ENCODE results near the gene HOXC9.

HOXC9 gene

GRCh38 chr12:54017878-54018467 lies 18.0 kb downstream of the HOXC9 start (continued):
- TF ChIP-seq, protein P1, sequence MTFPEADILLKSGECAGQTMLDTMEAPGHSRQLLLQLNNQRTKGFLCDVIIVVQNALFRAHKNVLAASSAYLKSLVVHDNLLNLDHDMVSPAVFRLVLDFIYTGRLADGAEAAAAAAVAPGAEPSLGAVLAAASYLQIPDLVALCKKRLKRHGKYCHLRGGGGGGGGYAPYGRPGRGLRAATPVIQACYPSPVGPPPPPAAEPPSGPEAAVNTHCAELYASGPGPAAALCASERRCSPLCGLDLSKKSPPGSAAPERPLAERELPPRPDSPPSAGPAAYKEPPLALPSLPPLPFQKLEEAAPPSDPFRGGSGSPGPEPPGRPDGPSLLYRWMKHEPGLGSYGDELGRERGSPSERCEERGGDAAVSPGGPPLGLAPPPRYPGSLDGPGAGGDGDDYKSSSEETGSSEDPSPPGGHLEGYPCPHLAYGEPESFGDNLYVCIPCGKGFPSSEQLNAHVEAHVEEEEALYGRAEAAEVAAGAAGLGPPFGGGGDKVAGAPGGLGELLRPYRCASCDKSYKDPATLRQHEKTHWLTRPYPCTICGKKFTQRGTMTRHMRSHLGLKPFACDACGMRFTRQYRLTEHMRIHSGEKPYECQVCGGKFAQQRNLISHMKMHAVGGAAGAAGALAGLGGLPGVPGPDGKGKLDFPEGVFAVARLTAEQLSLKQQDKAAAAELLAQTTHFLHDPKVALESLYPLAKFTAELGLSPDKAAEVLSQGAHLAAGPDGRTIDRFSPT (tag by site-specific recombination; IDR thresholded peaks at IDR 0.05): peak; percentile 88
- TF ChIP-seq ZNF514 (tag by site-specific recombination; IDR thresholded peaks at IDR 0.05) (no peak), ZNF138 (tag by site-specific recombination; IDR thresholded peaks at IDR 0.05; ENCODE audit: borderline replicate concordance) (no peak), ZNF174 (tag by site-specific recombination; IDR thresholded peaks at IDR 0.05) (no peak), ZNF600 (tag by site-specific recombination; IDR thresholded peaks at IDR 0.05) (peak; percentile 48; the same call in 1 of the 2 replicates), ZNF311 (tag by site-specific recombination; IDR thresholded peaks at IDR 0.05; ENCODE audit: borderline replicate concordance) (no peak), ZNF302 (tag by site-specific recombination; IDR thresholded peaks at IDR 0.05; ENCODE audit: low read depth) (no peak), ZNF555 (tag by site-specific recombination; conservative IDR thresholded peaks at IDR 0.05) (no peak), ZBTB17 (tag by site-specific recombination; IDR thresholded peaks at IDR 0.05) (0 out of 2 replicates have a peak, but pooled peaks have one; percentile 58), ZIC2 (tag by site-specific recombination; IDR thresholded peaks at IDR 0.05) (peak; percentile 36), ZNF18 (tag by site-specific recombination; IDR thresholded peaks at IDR 0.05) (no peak), ZEB2 (tag by site-specific recombination; IDR thresholded peaks at IDR 0.05) (peak; percentile 18), ZFP3 (tag by site-specific recombination; IDR thresholded peaks at IDR 0.05; ENCODE audit: low read depth) (no peak), ZNF473 (tag by site-specific recombination; IDR thresholded peaks at IDR 0.05) (no peak), ZNF202 (tag by site-specific recombination; IDR thresholded peaks at IDR 0.05; ENCODE audit: borderline replicate concordance) (no peak), ZNF341 (tag by site-specific recombination; IDR thresholded peaks at IDR 0.05; ENCODE audit: low read depth) (peak; percentile 89), GLIS2 (tag by site-specific recombination; IDR thresholded peaks at IDR 0.05) (peak; percentile 98), ZBTB8A (tag by site-specific recombination; IDR thresholded peaks at IDR 0.05) (peak; percentile 99), ZNF2 (tag by site-specific recombination; IDR thresholded peaks at IDR 0.05) (peak; percentile 61; the same call in 1 of the 2 replicates), ZBTB21 (tag by site-specific recombination; IDR thresholded peaks at IDR 0.05) (0 out of 2 replicates have a peak, but pooled peaks have one; percentile 16), ZNF561 (tag by site-specific recombination; IDR thresholded peaks at IDR 0.05; ENCODE audit: borderline replicate concordance) (peak; percentile 34; the same call in 1 of the 2 replicates), ZSCAN30 (tag by site-specific recombination; IDR thresholded peaks at IDR 0.05) (peak; percentile 84; the same call in 1 of the 2 replicates), BCL11A (tag by site-specific recombination; IDR thresholded peaks at IDR 0.05; ENCODE audit: low read depth) (peak; percentile 71), WT1 (tag by site-specific recombination; IDR thresholded peaks at IDR 0.05) (peak; percentile 75), ZNF248 (tag by site-specific recombination; IDR thresholded peaks at IDR 0.05) (no peak), KLF8 (tag by site-specific recombination; IDR thresholded peaks at IDR 0.05) (peak; percentile 97), GLI4 (tag by site-specific recombination; IDR thresholded peaks at IDR 0.05) (no peak), SP2 (tag by site-specific recombination; IDR thresholded peaks at IDR 0.05) (peak; percentile 91)
- TF ChIP-seq, protein P2, sequence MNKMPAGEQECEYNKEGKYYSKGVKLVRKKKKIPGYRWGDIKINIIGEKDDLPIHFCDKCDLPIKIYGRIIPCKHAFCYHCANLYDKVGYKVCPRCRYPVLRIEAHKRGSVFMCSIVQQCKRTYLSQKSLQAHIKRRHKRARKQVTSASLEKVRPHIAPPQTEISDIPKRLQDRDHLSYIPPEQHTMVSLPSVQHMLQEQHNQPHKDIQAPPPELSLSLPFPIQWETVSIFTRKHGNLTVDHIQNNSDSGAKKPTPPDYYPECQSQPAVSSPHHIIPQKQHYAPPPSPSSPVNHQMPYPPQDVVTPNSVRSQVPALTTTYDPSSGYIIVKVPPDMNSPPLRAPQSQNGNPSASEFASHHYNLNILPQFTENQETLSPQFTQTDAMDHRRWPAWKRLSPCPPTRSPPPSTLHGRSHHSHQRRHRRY (tag by site-specific recombination; IDR thresholded peaks at IDR 0.05): no peak
- TF ChIP-seq, protein P3, sequence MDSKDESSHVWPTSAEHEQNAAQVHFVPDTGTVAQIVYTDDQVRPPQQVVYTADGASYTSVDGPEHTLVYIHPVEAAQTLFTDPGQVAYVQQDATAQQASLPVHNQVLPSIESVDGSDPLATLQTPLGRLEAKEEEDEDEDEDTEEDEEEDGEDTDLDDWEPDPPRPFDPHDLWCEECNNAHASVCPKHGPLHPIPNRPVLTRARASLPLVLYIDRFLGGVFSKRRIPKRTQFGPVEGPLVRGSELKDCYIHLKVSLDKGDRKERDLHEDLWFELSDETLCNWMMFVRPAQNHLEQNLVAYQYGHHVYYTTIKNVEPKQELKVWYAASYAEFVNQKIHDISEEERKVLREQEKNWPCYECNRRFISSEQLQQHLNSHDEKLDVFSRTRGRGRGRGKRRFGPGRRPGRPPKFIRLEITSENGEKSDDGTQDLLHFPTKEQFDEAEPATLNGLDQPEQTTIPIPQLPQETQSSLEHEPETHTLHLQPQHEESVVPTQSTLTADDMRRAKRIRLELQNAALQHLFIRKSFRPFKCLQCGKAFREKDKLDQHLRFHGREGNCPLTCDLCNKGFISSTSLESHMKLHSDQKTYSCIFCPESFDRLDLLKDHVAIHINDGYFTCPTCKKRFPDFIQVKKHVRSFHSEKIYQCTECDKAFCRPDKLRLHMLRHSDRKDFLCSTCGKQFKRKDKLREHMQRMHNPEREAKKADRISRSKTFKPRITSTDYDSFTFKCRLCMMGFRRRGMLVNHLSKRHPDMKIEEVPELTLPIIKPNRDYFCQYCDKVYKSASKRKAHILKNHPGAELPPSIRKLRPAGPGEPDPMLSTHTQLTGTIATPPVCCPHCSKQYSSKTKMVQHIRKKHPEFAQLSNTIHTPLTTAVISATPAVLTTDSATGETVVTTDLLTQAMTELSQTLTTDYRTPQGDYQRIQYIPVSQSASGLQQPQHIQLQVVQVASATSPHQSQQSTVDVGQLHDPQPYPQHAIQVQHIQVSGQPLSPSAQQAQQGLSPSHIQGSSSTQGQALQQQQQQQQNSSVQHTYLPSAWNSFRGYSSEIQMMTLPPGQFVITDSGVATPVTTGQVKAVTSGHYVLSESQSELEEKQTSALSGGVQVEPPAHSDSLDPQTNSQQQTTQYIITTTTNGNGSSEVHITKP (tag by site-specific recombination; IDR thresholded peaks at IDR 0.05): peak; percentile 86
- TF ChIP-seq, protein P4, sequence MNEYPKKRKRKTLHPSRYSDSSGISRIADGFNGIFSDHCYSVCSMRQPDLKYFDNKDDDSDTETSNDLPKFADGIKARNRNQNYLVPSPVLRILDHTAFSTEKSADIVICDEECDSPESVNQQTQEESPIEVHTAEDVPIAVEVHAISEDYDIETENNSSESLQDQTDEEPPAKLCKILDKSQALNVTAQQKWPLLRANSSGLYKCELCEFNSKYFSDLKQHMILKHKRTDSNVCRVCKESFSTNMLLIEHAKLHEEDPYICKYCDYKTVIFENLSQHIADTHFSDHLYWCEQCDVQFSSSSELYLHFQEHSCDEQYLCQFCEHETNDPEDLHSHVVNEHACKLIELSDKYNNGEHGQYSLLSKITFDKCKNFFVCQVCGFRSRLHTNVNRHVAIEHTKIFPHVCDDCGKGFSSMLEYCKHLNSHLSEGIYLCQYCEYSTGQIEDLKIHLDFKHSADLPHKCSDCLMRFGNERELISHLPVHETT (tag by site-specific recombination; IDR thresholded peaks at IDR 0.05): peak; percentile 38; the same call in 1 of the 2 replicates

Measured in HEK293 (cell line).